Vagina (tissue), 2 donors: Measurements from ENCODE around the gene NEXN.

Experiments used
- CTCF ChIP-seq, 3 experiments: fragments of 450-650 bp in 2 of 3; fragments of 200-600 bp in 1 of 3; sonication (generic) in 1 of 3; IDR thresholded peaks; one replicate each; pipeline ENCODE4 v1.5.1; 2017 to 2019; ENCODE audit warnings: antibody characterized with exemption in 3 of 3, mild to moderate bottlenecking in 2 of 3, moderate library complexity in 2 of 3
- POLR2A ChIP-seq, 2 donors: fragments of 450-650 bp; IDR thresholded peaks; one replicate each; pipeline ENCODE4 v1.6.1; 2017; ENCODE audit warnings: antibody characterized with exemption in 2 of 2, mild to moderate bottlenecking in 2 of 2, moderate library complexity in 2 of 2

GRCh38 chr1:77977989-77978292 is 89.5 kb downstream of the NEXN start:
- TF ChIP-seq CTCF (IDR thresholded peaks at IDR 0.05): no peak
- TF ChIP-seq POLR2A (IDR thresholded peaks at IDR 0.05): no peak
